ENCODE measurements around the gene ARPP19. TPM values are rescaled to one million over a fixed set of nuclear protein-coding genes. Genes with fewer than 3 reads are reported as not detected.
"Not testable (repeated sequence)": the region's sequence is repeated elsewhere in the genome, so short reads cannot be mapped to it uniquely, and the experiment has no call there.

ARPP19 gene
- total RNA-seq, 1 donor from 2014 or later, result 220 TPM

DNA sequence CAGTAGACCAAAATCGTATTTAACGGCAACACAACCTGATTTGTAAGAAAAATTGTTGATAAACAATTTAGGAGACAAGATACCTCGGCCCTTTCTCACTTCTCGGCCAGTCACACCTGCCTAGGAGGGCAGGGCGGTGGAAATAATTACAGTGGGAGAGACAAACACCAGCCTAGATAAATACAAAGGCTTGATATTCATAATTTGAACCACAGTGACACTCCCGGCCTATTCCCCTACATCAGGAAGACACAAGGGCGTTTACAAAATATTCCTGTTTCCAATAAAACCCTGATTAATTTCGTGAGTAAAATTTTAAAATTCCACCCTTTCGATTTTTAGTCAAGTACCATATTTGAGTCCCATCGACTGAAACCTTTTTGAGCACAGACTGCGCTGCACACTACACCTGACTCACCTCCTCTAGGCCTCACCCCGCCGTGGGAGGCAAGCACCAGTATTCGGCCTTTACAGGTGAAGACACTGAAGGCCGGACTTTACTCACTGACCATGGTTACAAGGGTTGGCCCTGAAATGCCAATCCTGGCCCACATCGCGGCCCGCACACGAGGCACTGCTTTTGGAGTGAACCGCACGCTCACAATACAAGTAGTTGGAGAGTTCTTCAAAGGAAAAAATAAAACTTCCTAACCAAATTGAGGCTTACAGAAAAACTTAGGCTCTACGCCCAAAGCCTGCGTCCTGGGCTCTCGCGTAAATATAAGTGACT lies 794 bp downstream of the ARPP19 start:
- H3K9me3 Mint-ChIP-seq (ENCODE audit: unreplicated experiment), result no peaks in the 10 kb centered on the region
- peaks cover 6% of the 10 kb centered on the region for H3K36me3 Mint-ChIP-seq (ENCODE audit: low read depth, unreplicated experiment)
- H3K4me1 Mint-ChIP-seq (ENCODE audit: unreplicated experiment), result peaks cover 30% of the 10 kb centered on the region
- DNase-seq (ENCODE audit: low spot score), result no peak
- peaks cover 7% of the 10 kb centered on the region for H3K27me3 Mint-ChIP-seq (ENCODE audit: unreplicated experiment)
- H3K4me3 Mint-ChIP-seq (ENCODE audit: unreplicated experiment), result peak overlapping the region; percentile 94
- peak overlapping the region; percentile 83 for H3K27ac Mint-ChIP-seq (ENCODE audit: unreplicated experiment)
- TF ChIP-seq, protein P1, sequence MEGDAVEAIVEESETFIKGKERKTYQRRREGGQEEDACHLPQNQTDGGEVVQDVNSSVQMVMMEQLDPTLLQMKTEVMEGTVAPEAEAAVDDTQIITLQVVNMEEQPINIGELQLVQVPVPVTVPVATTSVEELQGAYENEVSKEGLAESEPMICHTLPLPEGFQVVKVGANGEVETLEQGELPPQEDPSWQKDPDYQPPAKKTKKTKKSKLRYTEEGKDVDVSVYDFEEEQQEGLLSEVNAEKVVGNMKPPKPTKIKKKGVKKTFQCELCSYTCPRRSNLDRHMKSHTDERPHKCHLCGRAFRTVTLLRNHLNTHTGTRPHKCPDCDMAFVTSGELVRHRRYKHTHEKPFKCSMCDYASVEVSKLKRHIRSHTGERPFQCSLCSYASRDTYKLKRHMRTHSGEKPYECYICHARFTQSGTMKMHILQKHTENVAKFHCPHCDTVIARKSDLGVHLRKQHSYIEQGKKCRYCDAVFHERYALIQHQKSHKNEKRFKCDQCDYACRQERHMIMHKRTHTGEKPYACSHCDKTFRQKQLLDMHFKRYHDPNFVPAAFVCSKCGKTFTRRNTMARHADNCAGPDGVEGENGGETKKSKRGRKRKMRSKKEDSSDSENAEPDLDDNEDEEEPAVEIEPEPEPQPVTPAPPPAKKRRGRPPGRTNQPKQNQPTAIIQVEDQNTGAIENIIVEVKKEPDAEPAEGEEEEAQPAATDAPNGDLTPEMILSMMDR (IDR thresholded peaks at IDR 0.05; ENCODE audit: unreplicated experiment), result no peak

DNA sequence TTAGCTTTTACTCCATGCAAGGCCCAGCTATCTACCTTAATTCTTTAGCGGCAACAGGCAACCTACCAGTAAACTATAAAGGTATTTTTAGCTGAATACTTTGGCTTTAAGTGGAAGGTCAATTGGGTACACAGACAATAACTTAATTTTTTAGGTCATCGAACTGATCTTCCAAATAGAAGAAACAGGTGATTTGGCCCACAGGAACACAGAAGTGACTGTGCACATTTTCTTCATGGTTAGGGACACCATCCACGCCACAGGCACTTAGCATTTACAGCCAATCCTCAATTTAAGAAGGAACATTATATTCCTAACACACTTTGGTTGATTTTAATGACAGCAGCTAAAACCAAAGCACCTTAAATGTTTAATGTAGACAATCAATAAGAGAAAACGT lies 1.9 kb downstream of the ARPP19 start:
- TF ChIP-seq, protein P1 (IDR thresholded peaks at IDR 0.05; ENCODE audit: unreplicated experiment), result no peak
- DNase-seq (ENCODE audit: low spot score), result no peak
- H3K4me3 Mint-ChIP-seq (ENCODE audit: unreplicated experiment), result peak overlapping the region; percentile 94
- peaks cover 30% of the 10 kb centered on the region for H3K4me1 Mint-ChIP-seq (ENCODE audit: unreplicated experiment)
- H3K36me3 Mint-ChIP-seq (ENCODE audit: low read depth, unreplicated experiment), result peaks cover 6% of the 10 kb centered on the region
- H3K9me3 Mint-ChIP-seq (ENCODE audit: unreplicated experiment), result no peaks in the 10 kb centered on the region
- H3K27me3 Mint-ChIP-seq (ENCODE audit: unreplicated experiment), result peaks cover 7% of the 10 kb centered on the region
- H3K27ac Mint-ChIP-seq (ENCODE audit: unreplicated experiment), result no peak overlapping the region

DNA sequence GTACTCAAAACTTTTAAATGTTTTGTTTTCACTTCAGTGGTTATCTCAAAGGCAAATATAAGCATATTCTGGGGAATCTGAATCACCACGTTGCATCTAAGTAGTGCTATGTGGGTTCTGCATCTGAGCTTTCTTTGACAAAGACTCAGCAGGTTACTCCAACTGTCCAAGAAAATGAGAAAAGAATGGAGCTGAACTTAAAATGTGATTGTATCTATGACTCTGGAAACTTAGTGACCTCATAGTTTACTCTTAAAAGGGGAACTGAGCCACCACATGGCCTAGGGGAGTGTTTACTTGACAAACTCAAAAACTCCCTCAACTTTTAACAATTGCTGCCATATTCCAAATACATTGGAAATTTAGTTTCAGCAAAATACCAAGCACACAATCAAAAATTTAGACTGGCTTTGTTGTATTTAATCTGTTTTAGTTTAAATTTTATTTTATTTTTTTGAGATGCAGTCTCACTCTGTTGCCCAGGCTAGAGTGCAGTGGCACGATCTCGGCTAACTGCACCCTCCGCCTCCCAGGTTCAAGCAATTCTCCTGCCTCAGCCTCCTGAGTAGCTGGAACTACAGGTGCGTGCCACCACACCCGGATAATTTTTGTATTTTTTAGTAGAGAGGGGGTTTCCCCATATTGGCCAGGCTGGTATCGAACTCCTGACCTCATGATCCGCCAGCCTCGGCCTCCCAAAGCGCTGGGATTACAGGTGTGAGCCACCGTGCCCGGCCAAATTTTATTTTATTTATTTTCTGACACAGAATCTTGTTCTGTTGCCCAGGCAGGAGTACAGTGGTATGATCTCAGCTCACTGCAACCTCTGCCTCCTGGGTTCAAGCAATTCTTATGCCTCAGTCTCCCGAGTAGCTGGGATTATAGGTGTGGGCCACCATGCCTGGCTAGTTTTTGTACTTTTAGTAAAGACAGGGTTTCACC lies 3.1 kb downstream of the ARPP19 start:
- not testable (repeated sequence) for H3K9me3 Mint-ChIP-seq (ENCODE audit: unreplicated experiment); H3K27me3 Mint-ChIP-seq (ENCODE audit: unreplicated experiment); H3K36me3 Mint-ChIP-seq (ENCODE audit: low read depth, unreplicated experiment); H3K4me3 Mint-ChIP-seq (ENCODE audit: unreplicated experiment); H3K27ac Mint-ChIP-seq (ENCODE audit: unreplicated experiment); DNase-seq (ENCODE audit: low spot score)
- peaks cover 26% of the 10 kb centered on the region for H3K4me1 Mint-ChIP-seq (ENCODE audit: unreplicated experiment)

- Mint-ChIP-seq H3K4me3 (ENCODE audit: unreplicated experiment) (no peak overlapping the region), H3K27me3 (ENCODE audit: unreplicated experiment) (peaks cover 4% of the 10 kb centered on the region), H3K9me3 (ENCODE audit: unreplicated experiment) (no peaks in the 10 kb centered on the region), H3K36me3 (ENCODE audit: low read depth, unreplicated experiment) (no peaks in the 10 kb centered on the region), H3K27ac (ENCODE audit: unreplicated experiment) (no peak overlapping the region), H3K4me1 (ENCODE audit: unreplicated experiment) (peaks cover 13% of the 10 kb centered on the region)
- TF ChIP-seq, protein P1 (IDR thresholded peaks at IDR 0.05; ENCODE audit: unreplicated experiment), result no peak
- no peak for DNase-seq (ENCODE audit: low spot score)
Observed at GRCh38 chr15:52563501-52564060, 5.2 kb downstream of the ARPP19 start.

- peaks cover 2% of the 10 kb centered on the region for H3K4me1 Mint-ChIP-seq (ENCODE audit: unreplicated experiment)
- H3K27me3 Mint-ChIP-seq (ENCODE audit: unreplicated experiment), result no peaks in the 10 kb centered on the region
- H3K9me3 Mint-ChIP-seq (ENCODE audit: unreplicated experiment), result no peaks in the 10 kb centered on the region
- no peak for DNase-seq (ENCODE audit: low spot score)
- no peaks in the 10 kb centered on the region for H3K36me3 Mint-ChIP-seq (ENCODE audit: low read depth, unreplicated experiment)
- H3K4me3 Mint-ChIP-seq (ENCODE audit: unreplicated experiment), result no peak overlapping the region
- H3K27ac Mint-ChIP-seq (ENCODE audit: unreplicated experiment), result no peak overlapping the region
- TF ChIP-seq, protein P1 (IDR thresholded peaks at IDR 0.05; ENCODE audit: unreplicated experiment), result no peak
Observed at GRCh38 chr15:52559575-52559974, 9.3 kb downstream of the ARPP19 start.
